ENCODE results near the gene HS3ST5.
"Not testable (repeated sequence)": the region's sequence is repeated elsewhere in the genome, so short reads cannot be mapped to it uniquely, and the experiment has no call there.

HS3ST5 gene

GRCh38 chr6:114151064-114151690 is 191.6 kb downstream of the HS3ST5 start:
- no peak for DNase-seq (ENCODE audit: low spot score)

GRCh38 chr6:114149182-114149581 is 193.6 kb downstream of the HS3ST5 start:
- not testable (repeated sequence) for DNase-seq (ENCODE audit: low spot score)

GRCh38 chr6:114144887-114145851 is 197.7 kb downstream of the HS3ST5 start:
- DNase-seq (ENCODE audit: low spot score), result no peak

GRCh38 chr6:114142258-114142657 is 200.6 kb downstream of the HS3ST5 start:
- DNase-seq (ENCODE audit: low spot score), result no peak

GRCh38 chr6:114140416-114140815 is 202.4 kb downstream of the HS3ST5 start:
- DNase-seq (ENCODE audit: low spot score), result no peak

- no peak for DNase-seq (ENCODE audit: low spot score)
These were observed 204.1 kb downstream of the HS3ST5 start for GRCh38 chr6:114138577-114139248.

GRCh38 chr6:114135363-114135971 is 207.4 kb downstream of the HS3ST5 start:
- DNase-seq (ENCODE audit: low spot score), result no peak

- no peak for DNase-seq (ENCODE audit: low spot score)
These were observed 209.0 kb downstream of the HS3ST5 start for GRCh38 chr6:114133816-114134215.

- DNase-seq (ENCODE audit: low spot score), result no peak
These were observed 210.9 kb downstream of the HS3ST5 start for GRCh38 chr6:114131945-114132344.

GRCh38 chr6:114125576-114125975 is 217.2 kb downstream of the HS3ST5 start:
- no peak for DNase-seq (ENCODE audit: low spot score)

GRCh38 chr6:114121913-114122662 is 220.7 kb downstream of the HS3ST5 start:
- DNase-seq (ENCODE audit: low spot score), result no peak

GRCh38 chr6:114119056-114119455 is 223.8 kb downstream of the HS3ST5 start:
- no peak for DNase-seq (ENCODE audit: low spot score)

GRCh38 chr6:114115652-114116051 is 227.2 kb downstream of the HS3ST5 start:
- no peak for DNase-seq (ENCODE audit: low spot score)

- no peak for DNase-seq (ENCODE audit: low spot score)
These were observed 234.5 kb downstream of the HS3ST5 start for GRCh38 chr6:114108119-114109002.

- DNase-seq (ENCODE audit: low spot score), result no peak
These were observed 236.8 kb downstream of the HS3ST5 start for GRCh38 chr6:114106020-114106419.

- DNase-seq (ENCODE audit: low spot score), result no peak
These were observed 241.6 kb downstream of the HS3ST5 start for GRCh38 chr6:114101255-114101654.

- DNase-seq (ENCODE audit: low spot score), result no peak
These were observed 242.4 kb downstream of the HS3ST5 start for GRCh38 chr6:114100215-114100994.

GRCh38 chr6:114096561-114097172 is 246.2 kb downstream of the HS3ST5 start:
- no peak for DNase-seq (ENCODE audit: low spot score)

GRCh38 chr6:114092943-114093342 is 249.9 kb downstream of the HS3ST5 start:
- DNase-seq (ENCODE audit: low spot score), result no peak

All from left forelimb (tissue), 1 donor.